ENCODE data around the gene TNFRSF18. TPM values are rescaled to one million over a fixed set of nuclear protein-coding genes. Genes with fewer than 3 reads are reported as not detected.
A peak's percentile ranks its signal among the peaks of the same experiment; 100 is the strongest.

TNFRSF18 gene
- total and polyA plus RNA-seq, 10 of the 15 experiments (the other 5 are each of a cell fraction or from before 2014, with no cell fraction given) = 0.18 to 7.5 (median 1.5) TPM; not detected in 1

GRCh38 chr1:1231400-1232207 is 25.2 kb upstream of the TNFRSF18 start, which contains the start of gene SDF4 (continued):
- TF ChIP-seq USF2 (IDR thresholded peaks at IDR 0.05; ENCODE audit: borderline replicate concordance, low read depth, low read length) (peak; percentile 94), PAX5 (IDR thresholded peaks at IDR 0.05; ENCODE audit: borderline replicate concordance, low read depth, low read length) (0 out of 2 replicates have a peak, but pooled peaks have one; percentile 9), TCF3 (IDR thresholded peaks at IDR 0.05; ENCODE audit: borderline replicate concordance, insufficient read depth, low read depth, low read length) (0 out of 2 replicates have a peak, but pooled peaks have one; percentile 38), RUNX3 (IDR thresholded peaks at IDR 0.05; ENCODE audit: low read length) (peak; percentile 69), KDM1A (IDR thresholded peaks at IDR 0.05; ENCODE audit: borderline replicate concordance) (no peak), EP300 (IDR thresholded peaks at IDR 0.05; ENCODE audit: borderline replicate concordance in 1 of 2, control insufficient read depth in 1 of 2, low read depth in 2 of 2, low read length in 2 of 2) (no peak), NFYB (IDR thresholded peaks at IDR 0.05; ENCODE audit: insufficient read depth, low read depth, low read length) (peak; percentile 91), SUZ12 (IDR thresholded peaks at IDR 0.05; ENCODE audit: unreplicated experiment) (no peak), POU2F2 (IDR thresholded peaks at IDR 0.05; ENCODE audit: borderline replicate concordance, low read depth, low read length) (peak; percentile 44; the same call in 1 of the 3 replicates), PRDM15 (CRISPR knock-in tag; IDR thresholded peaks at IDR 0.05) (no peak), HCFC1 (IDR thresholded peaks at IDR 0.05; ENCODE audit: low read length) (peak; percentile 86), ZBTB4 (CRISPR knock-in tag; IDR thresholded peaks at IDR 0.05) (no peak), SMC3 (IDR thresholded peaks at IDR 0.05; ENCODE audit: borderline replicate concordance, low read length) (no peak), MTA3 (IDR thresholded peaks at IDR 0.05; ENCODE audit: borderline replicate concordance, low read length) (no peak), ZBTB33 (IDR thresholded peaks at IDR 0.05) (no peak), NFXL1 (IDR thresholded peaks at IDR 0.05; ENCODE audit: borderline replicate concordance) (no peak), ATF7 (IDR thresholded peaks at IDR 0.05; ENCODE audit: low read depth) (no peak), RBBP5 (conservative IDR thresholded peaks at IDR 0.05) (no peak), FOXK2 (IDR thresholded peaks at IDR 0.05) (no peak), FOS (IDR thresholded peaks at IDR 0.05; ENCODE audit: borderline replicate concordance, extremely low read depth, insufficient read length) (peak; percentile 43)
